ENCODE results near the gene HNRNPH1.
"Not testable (repeated sequence)": the region's sequence is repeated elsewhere in the genome, so short reads cannot be mapped to it uniquely, and the experiment has no call there.

HNRNPH1 gene

DNA sequence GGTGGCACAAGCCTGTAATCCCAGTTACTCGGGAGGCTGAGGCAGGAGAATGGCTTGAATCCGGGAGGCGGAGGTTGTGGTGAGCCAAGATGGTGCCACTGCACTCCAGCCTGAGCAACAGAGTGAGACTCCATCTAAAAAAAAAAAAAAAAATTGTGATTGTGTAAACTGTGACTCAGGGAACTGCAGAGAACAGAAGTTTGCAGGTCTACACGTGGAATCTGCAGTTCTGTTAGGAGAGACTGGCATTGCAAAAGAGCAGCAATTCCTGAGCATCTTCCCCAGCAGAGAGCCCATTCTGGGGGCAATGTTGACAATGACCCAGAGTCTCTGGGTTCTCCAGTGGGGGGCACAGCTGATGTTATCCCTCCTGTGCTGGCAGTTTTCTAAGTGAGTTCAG lies 18.3 kb upstream of the HNRNPH1 start:
- DNase-seq (ENCODE audit: low spot score); in situ Hi-C loops (cut with MboI; ENCODE audit: low sequenced_read_pairs, unreplicated experiment): not testable (repeated sequence)

DNA sequence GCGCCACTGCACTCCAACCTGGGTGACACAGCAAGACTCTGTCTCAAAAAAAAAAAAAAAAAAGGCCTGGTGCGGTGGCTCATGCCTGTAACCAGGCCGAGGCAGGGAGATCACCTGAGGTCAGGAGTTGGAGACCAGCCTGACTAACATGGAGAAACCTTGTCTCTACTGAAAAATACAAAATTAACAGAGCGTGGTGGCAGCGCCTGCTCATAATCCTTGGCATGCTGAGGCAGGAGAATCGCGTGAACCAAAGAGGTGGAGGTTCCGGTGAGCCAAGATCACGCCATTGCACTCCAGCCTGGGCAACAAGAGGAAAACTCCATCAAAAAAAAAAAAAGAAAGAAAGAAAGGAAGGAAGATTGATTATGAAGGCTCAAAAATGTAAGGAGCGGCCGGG lies 15.8 kb upstream of the HNRNPH1 start:
- DNase-seq (ENCODE audit: low spot score); in situ Hi-C loops (cut with MboI; ENCODE audit: low sequenced_read_pairs, unreplicated experiment): not testable (repeated sequence)

DNA sequence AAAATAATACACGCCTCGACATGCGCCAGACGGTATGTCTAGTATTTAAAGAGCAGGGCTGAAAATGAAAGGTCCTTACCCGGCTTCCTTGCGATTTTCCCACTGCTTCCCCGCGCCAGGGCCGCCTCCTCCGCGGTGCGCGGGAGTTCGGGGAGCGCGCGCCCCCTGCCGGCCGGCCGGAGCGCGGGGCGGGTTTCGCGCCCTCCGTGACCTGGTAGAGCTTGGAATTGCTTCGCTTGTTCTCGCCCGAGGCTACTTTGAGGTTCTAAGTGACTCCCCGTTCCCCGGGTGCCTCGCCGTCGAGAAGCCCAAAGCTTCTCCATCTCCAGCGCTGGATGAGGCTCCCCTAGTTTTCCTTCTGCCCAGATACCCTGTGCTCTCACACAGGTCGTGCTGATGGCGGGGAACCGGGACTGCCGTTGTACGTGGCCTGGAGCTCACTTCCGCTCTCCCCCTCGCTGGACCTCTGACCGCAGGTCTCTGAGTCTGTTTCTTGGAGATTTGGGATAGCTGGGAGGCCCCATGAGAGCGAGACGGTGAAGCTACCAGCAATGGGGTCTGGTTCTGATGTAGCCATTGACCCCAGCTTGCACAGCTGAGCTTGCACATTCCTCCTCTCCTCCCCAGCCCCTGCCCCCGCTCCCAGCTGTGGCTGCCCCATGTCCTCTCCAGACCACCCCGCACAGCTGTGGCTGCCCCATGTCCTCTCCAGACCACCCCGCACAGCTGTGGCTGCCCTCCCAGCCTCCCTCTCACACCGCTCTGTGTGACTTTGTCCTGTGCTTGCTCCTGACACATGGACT lies 11.1 kb upstream of the HNRNPH1 start:
- in situ Hi-C loops (cut with MboI; ENCODE audit: low sequenced_read_pairs, unreplicated experiment); DNase-seq (ENCODE audit: low spot score): not testable (repeated sequence)

- in situ Hi-C loops (cut with MboI; ENCODE audit: low sequenced_read_pairs, unreplicated experiment); DNase-seq (ENCODE audit: low spot score): not testable (repeated sequence)
Measured at GRCh38 chr5:179633501-179634369, 10.3 kb upstream of the HNRNPH1 start.

GRCh38 chr5:179624841-179625271 lies 1.4 kb upstream of the HNRNPH1 start:
- no peak for TF ChIP-seq CTCF (IDR thresholded peaks at IDR 0.05; ENCODE audit: borderline replicate concordance, control extremely low read depth, extremely low read depth, insufficient read depth, missing control alignments)

DNA sequence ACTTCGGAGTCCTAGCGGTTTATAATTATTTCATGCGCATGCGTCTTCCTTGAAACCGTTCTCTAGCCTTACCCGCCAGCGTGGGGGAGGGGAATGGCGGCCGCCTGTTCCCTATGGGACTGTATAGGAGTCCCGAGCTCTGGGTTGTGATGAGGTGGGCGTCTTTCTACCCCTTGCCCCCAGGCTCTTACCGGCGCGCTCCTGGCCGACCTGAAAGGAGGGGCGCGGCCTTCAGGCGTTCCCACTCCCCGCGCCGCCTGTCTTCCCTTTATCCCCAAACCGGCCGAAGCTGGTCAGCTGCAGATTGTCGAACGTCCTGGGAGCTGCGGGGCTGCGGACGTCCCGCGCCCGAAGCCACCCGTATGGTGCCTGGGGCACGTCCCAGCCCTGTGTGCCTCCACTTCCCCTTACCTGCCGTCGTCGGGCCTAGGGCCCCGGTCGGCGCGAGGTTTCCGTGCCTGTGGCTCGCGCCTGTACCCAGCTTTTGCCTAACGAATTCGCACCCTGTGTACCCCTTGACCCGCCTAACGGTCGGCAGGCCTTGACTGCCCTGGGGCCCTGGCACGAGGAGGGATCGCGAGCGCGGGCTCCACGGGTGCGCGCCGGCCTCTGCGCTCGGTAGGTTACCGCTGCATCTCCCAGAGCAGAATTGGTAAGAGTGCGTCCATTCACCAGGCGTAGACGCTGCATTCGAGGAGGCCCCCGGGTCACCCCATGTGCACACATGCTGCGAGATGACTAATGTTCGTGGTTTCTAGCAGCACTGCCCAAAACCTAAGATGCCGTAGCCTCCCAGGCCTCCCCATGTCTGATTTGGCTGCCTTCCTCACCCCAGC lies 653 bp upstream of the HNRNPH1 start:
- peak; percentile 62 for DNase-seq (ENCODE audit: low spot score)
- TF ChIP-seq CTCF (IDR thresholded peaks at IDR 0.05; ENCODE audit: borderline replicate concordance, control extremely low read depth, extremely low read depth, insufficient read depth, missing control alignments), result no peak
- in situ Hi-C loops (cut with MboI; ENCODE audit: low sequenced_read_pairs, unreplicated experiment), result no loop called here

More at GRCh38 chr5:179624841-179625271, 1.4 kb upstream of the HNRNPH1 start:
- in situ Hi-C loops (cut with MboI; ENCODE audit: low sequenced_read_pairs, unreplicated experiment), result no loop called here
- DNase-seq (ENCODE audit: low spot score), result no peak

DNA sequence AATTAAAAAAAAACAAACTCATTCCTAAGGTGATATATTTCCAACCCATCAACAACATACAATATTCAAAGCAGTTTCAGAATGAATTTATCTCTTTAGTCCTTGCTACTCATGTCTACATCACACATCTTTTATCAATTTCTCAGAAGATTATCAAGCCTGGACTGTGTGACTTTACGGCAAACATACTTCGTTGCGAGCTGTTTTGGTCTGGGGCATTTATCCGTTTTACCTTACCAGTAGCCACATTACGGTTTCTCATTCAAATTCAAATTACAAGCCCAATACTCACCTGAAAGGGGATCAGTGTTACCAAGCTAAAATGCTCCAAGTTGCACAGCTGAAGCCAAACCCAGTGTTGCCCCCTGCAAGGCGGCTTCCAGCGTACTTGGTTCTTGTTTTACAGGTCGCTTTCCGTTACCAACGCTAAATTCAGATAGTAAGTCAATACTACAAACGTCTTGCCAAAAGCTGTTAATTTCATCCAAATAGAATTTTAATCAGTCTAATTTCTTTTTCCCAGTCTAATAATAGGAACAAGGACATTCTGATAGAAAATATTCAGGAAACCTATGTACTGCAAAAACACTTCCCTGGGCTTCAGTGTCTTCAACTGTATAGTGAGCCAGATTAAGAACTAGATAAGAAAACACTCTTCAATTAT lies 1.8 kb downstream of the HNRNPH1 start:
- in situ Hi-C loops (cut with MboI; ENCODE audit: low sequenced_read_pairs, unreplicated experiment), result no loop called here
- DNase-seq (ENCODE audit: low spot score), result no peak
- TF ChIP-seq CTCF (IDR thresholded peaks at IDR 0.05; ENCODE audit: borderline replicate concordance, control extremely low read depth, extremely low read depth, insufficient read depth, missing control alignments), result no peak

DNA sequence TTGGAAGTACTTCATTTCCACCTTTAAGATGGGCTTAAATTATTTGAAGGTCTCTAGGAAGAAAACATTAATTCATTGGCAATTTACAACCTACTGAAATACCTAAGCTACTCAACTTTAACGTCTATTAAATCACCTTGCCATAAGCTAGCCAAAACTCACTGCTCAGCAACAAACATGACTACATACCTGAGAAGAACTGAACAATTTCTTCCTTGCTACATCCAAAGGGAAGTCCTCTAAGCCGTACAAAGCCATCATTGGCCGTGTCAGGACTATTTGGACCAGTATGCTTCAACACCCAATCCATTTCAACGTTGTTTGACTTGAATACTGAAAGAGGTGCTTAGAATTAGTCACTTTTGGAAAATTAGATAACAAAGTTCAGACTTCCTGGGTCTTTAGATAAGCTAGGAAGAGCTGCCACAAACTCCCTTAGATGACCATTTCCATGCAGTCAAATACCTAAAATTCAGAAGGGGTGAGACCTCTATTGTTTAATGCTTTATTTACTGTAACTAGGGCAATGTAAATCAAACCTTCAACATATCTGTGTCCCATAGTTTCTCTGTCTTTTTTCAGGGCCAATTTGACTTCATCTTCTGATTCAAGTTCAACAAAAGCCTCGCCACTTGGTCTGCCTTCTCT lies 2.6 kb downstream of the HNRNPH1 start:
- TF ChIP-seq CTCF (IDR thresholded peaks at IDR 0.05; ENCODE audit: borderline replicate concordance, control extremely low read depth, extremely low read depth, insufficient read depth, missing control alignments), result no peak
- in situ Hi-C loops (cut with MboI; ENCODE audit: low sequenced_read_pairs, unreplicated experiment), result no loop called here
- DNase-seq (ENCODE audit: low spot score), result no peak
